HepG2 (cell line): Measurements from ENCODE around the gene HDGF.

Source experiments
- CENPT ChIP-seq: sonication (generic); formaldehyde crosslinking; IDR thresholded peaks from 2 replicates; pipeline ENCODE4 v1.8.0; 2022; ENCODE audit warnings: low read depth, mild to moderate bottlenecking, moderate library complexity, missing genetic modification reagents
- TF ChIP-seq, protein P1 (sequence below): sonication (generic); formaldehyde crosslinking; IDR thresholded peaks from 2 replicates; pipeline ENCODE4 v1.5.0; 2020; ENCODE audit warnings: mild to moderate bottlenecking, missing genetic modification reagents, moderate library complexity

DNA sequence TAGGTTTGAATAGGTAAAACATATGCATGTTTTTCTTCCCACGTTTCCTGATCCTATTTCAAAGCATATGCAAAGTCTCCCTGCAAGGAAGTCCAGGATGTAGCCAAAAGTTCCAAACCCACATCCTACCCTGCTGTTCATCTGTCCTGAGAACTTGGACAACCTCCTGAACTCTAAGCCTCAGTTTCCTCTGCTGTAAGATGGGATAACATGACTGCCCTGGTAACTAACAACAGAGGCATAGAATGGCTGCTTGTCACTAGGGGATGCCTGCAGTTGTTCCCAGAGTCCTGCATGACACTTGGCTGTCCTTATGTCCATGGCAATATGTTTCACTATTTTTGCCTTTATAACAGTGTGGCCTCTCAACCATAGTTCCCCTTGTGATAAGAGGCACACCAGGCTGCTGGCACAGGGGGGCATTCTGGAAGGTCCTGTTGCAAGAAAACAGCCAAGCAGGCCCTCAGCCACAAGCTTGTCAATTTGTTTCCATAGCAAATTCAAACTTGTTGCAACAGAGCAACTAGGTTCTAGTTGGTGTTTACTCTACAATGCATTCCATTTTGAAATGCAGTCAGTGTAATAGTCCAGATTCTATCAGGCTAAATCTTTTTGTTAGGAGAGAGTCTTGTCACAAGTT lies 1.5 kb upstream of the HDGF start:
- no peak for TF ChIP-seq CENPT (CRISPR knock-in tag)
- TF ChIP-seq, protein P1, sequence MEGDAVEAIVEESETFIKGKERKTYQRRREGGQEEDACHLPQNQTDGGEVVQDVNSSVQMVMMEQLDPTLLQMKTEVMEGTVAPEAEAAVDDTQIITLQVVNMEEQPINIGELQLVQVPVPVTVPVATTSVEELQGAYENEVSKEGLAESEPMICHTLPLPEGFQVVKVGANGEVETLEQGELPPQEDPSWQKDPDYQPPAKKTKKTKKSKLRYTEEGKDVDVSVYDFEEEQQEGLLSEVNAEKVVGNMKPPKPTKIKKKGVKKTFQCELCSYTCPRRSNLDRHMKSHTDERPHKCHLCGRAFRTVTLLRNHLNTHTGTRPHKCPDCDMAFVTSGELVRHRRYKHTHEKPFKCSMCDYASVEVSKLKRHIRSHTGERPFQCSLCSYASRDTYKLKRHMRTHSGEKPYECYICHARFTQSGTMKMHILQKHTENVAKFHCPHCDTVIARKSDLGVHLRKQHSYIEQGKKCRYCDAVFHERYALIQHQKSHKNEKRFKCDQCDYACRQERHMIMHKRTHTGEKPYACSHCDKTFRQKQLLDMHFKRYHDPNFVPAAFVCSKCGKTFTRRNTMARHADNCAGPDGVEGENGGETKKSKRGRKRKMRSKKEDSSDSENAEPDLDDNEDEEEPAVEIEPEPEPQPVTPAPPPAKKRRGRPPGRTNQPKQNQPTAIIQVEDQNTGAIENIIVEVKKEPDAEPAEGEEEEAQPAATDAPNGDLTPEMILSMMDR (CRISPR knock-in tag), result no peak
